DOHH2 (cell line): ENCODE data around the gene MICAL3.

ENCODE experiments used
- H3F3A ChIP-seq: fragments of 200-600 bp; sonication (generic), shearing (Covaris generic); 2 replicates; pipeline ENCODE4 v1.6.0; 2016; ENCODE audit warnings: antibody characterized with exemption, mild to moderate bottlenecking; ENCODE audit not compliant: control insufficient read depth, insufficient read depth
- H3K27ac ChIP-seq: fragments of 200-600 bp; sonication (generic); 2 replicates; pipeline ENCODE4 v1.5.1; 2014; ENCODE audit warnings: low read depth, mild to moderate bottlenecking, low read length, moderate library complexity
- H3K27me3 ChIP-seq: fragments of 200-600 bp; sonication (generic); 2 replicates; pipeline ENCODE4 v1.6.1; 2014; ENCODE audit warnings: mild to moderate bottlenecking, low read length, mixed read lengths; ENCODE audit not compliant: control insufficient read depth
- H3K36me3 ChIP-seq: fragments of 200-600 bp; sonication (generic); 2 replicates; pipeline ENCODE4 v1.6.1; 2014; ENCODE audit warnings: mild to moderate bottlenecking, low read length, moderate library complexity, mixed read lengths; ENCODE audit not compliant: control insufficient read depth
- H3K4me1 ChIP-seq: fragments of 200-600 bp; sonication (generic); 2 replicates; pipeline ENCODE4 v1.6.1; 2014; ENCODE audit warnings: mild to moderate bottlenecking, low read length, mixed read lengths; ENCODE audit not compliant: control insufficient read depth
- H3K4me2 ChIP-seq: fragments of 200-600 bp; sonication (generic); 2 replicates; pipeline ENCODE4 v1.6.0; 2014; ENCODE audit warnings: mild to moderate bottlenecking, low read length, moderate library complexity
- H3K4me3 ChIP-seq: fragments of 200-600 bp; sonication (generic); 2 replicates; pipeline ENCODE4 v1.5.1; 2014; ENCODE audit warnings: mild to moderate bottlenecking, low read length, mixed read lengths
- H3K79me2 ChIP-seq: fragments of 200-600 bp; sonication (generic); 2 replicates; pipeline ENCODE4 v1.6.1; 2014; ENCODE audit warnings: mild to moderate bottlenecking, low read length, mixed read lengths; ENCODE audit not compliant: control insufficient read depth
- H3K9me2 ChIP-seq: fragments of 200-600 bp; sonication (generic); replicated peaks from 2 replicates; pipeline ENCODE4 v1.6.1; 2014; ENCODE audit warnings: mild to moderate bottlenecking, low read length, mixed read lengths; ENCODE audit not compliant: control insufficient read depth
- H3K9me3 ChIP-seq: fragments of 200-600 bp; sonication (generic); 2 replicates; pipeline ENCODE4 v1.6.1; 2014; ENCODE audit warnings: antibody characterized with exemption, low read length, mixed read lengths; ENCODE audit not compliant: control insufficient read depth, insufficient read depth
- H4K20me1 ChIP-seq: fragments of 200-600 bp; sonication (generic); 2 replicates; pipeline ENCODE4 v1.6.0; 2014; ENCODE audit warnings: low read depth, mild to moderate bottlenecking, antibody characterized with exemption, low read length, moderate library complexity; ENCODE audit not compliant: control insufficient read depth, insufficient read depth
- EZH2phosphoT487 ChIP-seq: fragments of 200-600 bp; sonication (generic); IDR thresholded peaks from 2 replicates; pipeline ENCODE4 v1.6.1; 2017; ENCODE audit warnings: borderline replicate concordance, mild to moderate bottlenecking, antibody characterized with exemption, low read length, moderate library complexity, mixed read lengths
- TF ChIP-seq, protein P1 (sequence below): fragments of 200-600 bp; sonication (generic); IDR thresholded peaks from one replicate; pipeline ENCODE4 v1.5.1; 2014; ENCODE audit warnings: antibody characterized with exemption, mild to moderate bottlenecking, low read depth, low read length; ENCODE audit not compliant: poor library complexity, severe bottlenecking

The MICAL3 gene

DNA sequence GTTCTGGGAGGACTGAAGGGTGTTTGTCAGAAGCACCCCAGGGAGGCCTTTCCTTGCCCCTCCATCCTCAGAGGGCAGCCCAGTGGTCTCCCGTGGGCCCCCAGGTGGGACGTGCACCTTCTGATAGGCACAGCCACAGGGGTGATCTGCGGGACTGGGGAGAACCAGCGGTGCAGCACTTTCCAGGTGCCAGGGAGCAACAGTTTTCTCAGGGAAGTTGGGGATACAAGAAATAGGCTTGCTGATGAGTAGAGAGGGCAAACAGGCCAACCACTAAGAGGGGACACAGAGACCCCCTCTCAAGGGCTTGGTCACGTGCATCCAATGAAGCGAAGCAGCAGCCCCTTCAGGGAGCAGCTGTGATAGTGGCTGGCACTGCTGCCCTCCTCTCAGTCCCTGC, 143.0 kb downstream of the MICAL3 start:
- H3K9me3 ChIP-seq, result no peaks in the 10 kb centered on the region
- H3K4me3 ChIP-seq, result no peak overlapping the region
- no peaks in the 10 kb centered on the region for H4K20me1 ChIP-seq
- H3K4me2 ChIP-seq, result no peak overlapping the region
- H3K36me3 ChIP-seq, result peaks cover 74% of the 10 kb centered on the region
- H3K27me3 ChIP-seq, result no peaks in the 10 kb centered on the region
- H3K79me2 ChIP-seq, result no peaks in the 10 kb centered on the region
- no peaks in the 10 kb centered on the region for H3K9me2 ChIP-seq
- no peak for TF ChIP-seq EZH2phosphoT487
- TF ChIP-seq, protein P1, sequence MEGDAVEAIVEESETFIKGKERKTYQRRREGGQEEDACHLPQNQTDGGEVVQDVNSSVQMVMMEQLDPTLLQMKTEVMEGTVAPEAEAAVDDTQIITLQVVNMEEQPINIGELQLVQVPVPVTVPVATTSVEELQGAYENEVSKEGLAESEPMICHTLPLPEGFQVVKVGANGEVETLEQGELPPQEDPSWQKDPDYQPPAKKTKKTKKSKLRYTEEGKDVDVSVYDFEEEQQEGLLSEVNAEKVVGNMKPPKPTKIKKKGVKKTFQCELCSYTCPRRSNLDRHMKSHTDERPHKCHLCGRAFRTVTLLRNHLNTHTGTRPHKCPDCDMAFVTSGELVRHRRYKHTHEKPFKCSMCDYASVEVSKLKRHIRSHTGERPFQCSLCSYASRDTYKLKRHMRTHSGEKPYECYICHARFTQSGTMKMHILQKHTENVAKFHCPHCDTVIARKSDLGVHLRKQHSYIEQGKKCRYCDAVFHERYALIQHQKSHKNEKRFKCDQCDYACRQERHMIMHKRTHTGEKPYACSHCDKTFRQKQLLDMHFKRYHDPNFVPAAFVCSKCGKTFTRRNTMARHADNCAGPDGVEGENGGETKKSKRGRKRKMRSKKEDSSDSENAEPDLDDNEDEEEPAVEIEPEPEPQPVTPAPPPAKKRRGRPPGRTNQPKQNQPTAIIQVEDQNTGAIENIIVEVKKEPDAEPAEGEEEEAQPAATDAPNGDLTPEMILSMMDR, result no peak
- H3K27ac ChIP-seq, result no peak overlapping the region
- H3K4me1 ChIP-seq, result no peaks in the 10 kb centered on the region
- H3F3A ChIP-seq, result no peaks in the 10 kb centered on the region

DNA sequence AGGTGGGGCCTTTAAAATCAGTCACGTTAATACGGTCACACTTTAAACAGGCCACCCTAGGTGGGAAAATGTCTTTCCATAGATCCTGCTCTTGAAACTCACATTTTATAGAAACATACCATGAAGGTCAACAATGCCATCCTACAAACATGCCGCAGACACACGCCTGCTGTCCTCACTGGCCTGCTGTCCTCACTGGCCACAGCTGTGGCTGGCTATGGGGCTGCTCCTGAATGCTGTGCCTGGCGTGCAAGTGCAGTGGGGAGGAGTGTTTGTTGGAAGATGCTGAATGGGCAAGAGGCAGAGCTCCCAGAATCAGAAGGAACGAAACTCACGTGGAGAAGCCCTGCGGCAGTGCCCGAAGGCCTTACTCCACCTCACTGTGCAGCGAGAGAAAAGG, 143.9 kb downstream of the MICAL3 start:
- Histone ChIP-seq H3K36me3 (peaks cover 74% of the 10 kb centered on the region), H3K79me2 (no peaks in the 10 kb centered on the region), H3K4me1 (no peaks in the 10 kb centered on the region), H3K27ac (no peak overlapping the region), H3K9me3 (no peaks in the 10 kb centered on the region), H3F3A (no peaks in the 10 kb centered on the region), H3K27me3 (no peaks in the 10 kb centered on the region), H3K4me3 (no peak overlapping the region), H4K20me1 (no peaks in the 10 kb centered on the region), H3K9me2 (no peaks in the 10 kb centered on the region), H3K4me2 (no peak overlapping the region)
- TF ChIP-seq, protein P1, result no peak

- Histone ChIP-seq H3K4me3 (no peak overlapping the region), H3K9me2 (no peaks in the 10 kb centered on the region), H4K20me1 (no peaks in the 10 kb centered on the region), H3K4me2 (no peak overlapping the region), H3K79me2 (no peaks in the 10 kb centered on the region), H3K9me3 (no peaks in the 10 kb centered on the region), H3K36me3 (peaks cover 74% of the 10 kb centered on the region), H3F3A (no peaks in the 10 kb centered on the region), H3K4me1 (no peaks in the 10 kb centered on the region), H3K27ac (no peak overlapping the region), H3K27me3 (no peaks in the 10 kb centered on the region)
- TF ChIP-seq, protein P1, result no peak
- no peak for TF ChIP-seq EZH2phosphoT487
Measured at GRCh38 chr22:17880020-17880419, 144.3 kb downstream of the MICAL3 start.

- H3K4me3 ChIP-seq, result no peak overlapping the region
- no peaks in the 10 kb centered on the region for H3K4me1 ChIP-seq
- no peaks in the 10 kb centered on the region for H3K27me3 ChIP-seq
Measured at GRCh38 chr22:17878941-17879340, 145.4 kb downstream of the MICAL3 start.

More at GRCh38 chr22:17878941-17879340, 145.4 kb downstream of the MICAL3 start:
- no peaks in the 10 kb centered on the region for H3K9me3 ChIP-seq
- H3K4me2 ChIP-seq, result no peak overlapping the region
- H3K9me2 ChIP-seq, result no peaks in the 10 kb centered on the region
- H3K27ac ChIP-seq, result no peak overlapping the region
- H3K36me3 ChIP-seq, result peaks cover 72% of the 10 kb centered on the region
- no peaks in the 10 kb centered on the region for H3K79me2 ChIP-seq
- no peak for TF ChIP-seq EZH2phosphoT487
- TF ChIP-seq, protein P1, result no peak
- no peaks in the 10 kb centered on the region for H3F3A ChIP-seq
- H4K20me1 ChIP-seq, result no peaks in the 10 kb centered on the region
